PFSK-1 (cell line): ENCODE results near the gene ATOSB.

Experiments used
- FOXP2 ChIP-seq: optimal IDR thresholded peaks from 2 replicates; pipeline ENCODE3; 2011; ENCODE audit warnings: borderline replicate concordance, control low read depth, inconsistent platforms; ENCODE audit not compliant: insufficient read depth; ENCODE audit errors: extremely low read length, extremely low read depth
- POLR2AphosphoS5 ChIP-seq: IDR thresholded peaks from 2 replicates; pipeline ENCODE4 v1.6.1; 2012; ENCODE audit warnings: low read depth, mild to moderate bottlenecking, control low read depth, low read length, moderate library complexity
- REST ChIP-seq, 2 experiments: IDR thresholded peaks; 2 replicates each; pipeline versions ENCODE4 v1.6.1 to v1.8.0; 2011 to 2012; ENCODE audit warnings: low read depth in 2 of 2, low read length in 2 of 2, control low read depth in 1 of 2, inconsistent platforms in 1 of 2, mild to moderate bottlenecking in 1 of 2, moderate library complexity in 1 of 2; ENCODE audit not compliant: insufficient read depth in 1 of 2
- TAF1 ChIP-seq: IDR thresholded peaks from 2 replicates; pipeline ENCODE4 v1.6.1; 2012; ENCODE audit warnings: low read length, control low read depth, borderline replicate concordance; ENCODE audit not compliant: insufficient read depth

GRCh38 chr9:35054871-35055644 is 60.6 kb downstream of the ATOSB start:
- TF ChIP-seq POLR2AphosphoS5 (peak; percentile 8; the same call in 1 of the 2 replicates), REST (IDR thresholded peaks at IDR 0.05; ENCODE audit: insufficient read depth in 1 of 2, low read depth in 2 of 2, low read length in 2 of 2) (no peak), FOXP2 (no peak), TAF1 (no peak)
